HG03571 (cell line): ENCODE measurements around the gene AFAP1.
"Not testable (repeated sequence)": the region's sequence is repeated elsewhere in the genome, so short reads cannot be mapped to it uniquely, and the experiment has no call there.

Source experiments
- ATAC-seq: cut with Tn5 transposase; IDR thresholded peaks from one replicate; pipeline ENCODE4 v1.9.1; 2021; ENCODE audit not compliant: unreplicated experiment

Gene AFAP1

DNA sequence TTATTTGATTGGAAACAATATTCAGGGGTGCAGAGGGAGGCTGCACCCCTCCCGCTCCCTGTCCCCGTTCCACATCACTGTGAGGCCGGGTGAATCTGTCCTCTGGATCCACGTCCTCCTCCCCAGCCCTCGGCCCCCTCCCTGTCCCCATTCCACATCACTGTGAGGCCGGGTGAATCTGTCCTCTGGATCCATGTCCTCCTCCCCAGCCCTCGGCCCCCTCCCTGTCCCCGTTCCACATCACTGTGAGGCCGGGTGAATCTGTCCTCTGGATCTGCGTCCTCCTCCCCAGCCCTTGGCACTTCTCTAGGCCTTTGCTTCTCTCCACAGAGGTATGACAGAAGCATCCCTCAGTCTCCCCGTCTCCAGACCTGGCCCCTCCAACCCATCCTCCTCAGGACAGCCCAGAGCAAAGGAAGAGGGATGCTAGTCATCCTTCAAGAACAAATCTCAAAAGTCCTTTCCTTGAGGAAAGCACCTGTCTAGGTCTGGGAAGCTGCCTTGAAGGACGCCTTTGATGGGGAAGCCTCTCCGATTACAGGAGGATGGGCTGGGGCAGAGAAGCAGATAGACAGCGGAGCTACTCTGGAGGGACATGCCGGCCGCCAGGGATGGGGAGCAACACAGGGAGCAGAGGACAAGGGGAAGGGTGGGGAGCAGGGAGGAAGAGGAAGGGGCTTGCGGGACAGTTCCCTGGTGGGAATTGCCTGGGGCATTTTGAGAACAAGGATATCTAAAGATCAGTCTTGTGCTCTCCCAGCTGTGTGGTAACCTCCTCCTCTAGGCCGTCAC is 10.8 kb upstream of the AFAP1 start:
- ATAC-seq = no peak

- ATAC-seq = no peak
These were observed 10.1 kb upstream of the AFAP1 start for GRCh38 chr4:7949759-7950158.

GRCh38 chr4:7947927-7948326 is 8.3 kb upstream of the AFAP1 start:
- no peak for ATAC-seq

- no peak for ATAC-seq
These were observed 6.2 kb upstream of the AFAP1 start for GRCh38 chr4:7945709-7946380.

DNA sequence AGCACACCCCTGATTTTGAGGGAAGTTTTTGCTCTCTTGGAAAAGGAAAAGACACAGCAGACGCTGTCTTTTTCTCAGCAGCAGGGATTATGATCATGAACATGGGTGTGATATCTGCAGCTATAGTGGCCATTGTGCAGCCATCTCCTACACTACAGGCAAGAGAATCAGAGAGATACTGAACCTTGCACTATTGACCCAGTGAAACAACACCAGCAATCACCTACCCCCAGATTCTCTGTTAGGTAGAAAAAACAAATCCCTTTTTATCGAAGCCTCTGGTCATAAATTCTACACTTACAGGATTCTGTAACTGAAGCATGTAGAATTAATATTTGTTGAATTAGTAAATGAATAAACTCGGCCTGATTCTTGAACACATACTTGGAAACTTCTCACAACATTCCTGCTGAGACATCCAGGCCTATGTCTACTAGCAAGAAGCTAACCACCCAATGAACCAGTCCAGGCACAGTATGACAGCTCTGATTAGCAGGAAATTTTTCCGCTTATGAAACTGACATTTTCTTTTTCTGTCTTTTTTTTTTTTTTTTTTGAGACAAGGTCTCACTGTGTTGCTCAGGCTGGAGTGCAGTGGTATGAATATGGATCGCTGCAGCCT is 5.0 kb upstream of the AFAP1 start:
- ATAC-seq = no peak

DNA sequence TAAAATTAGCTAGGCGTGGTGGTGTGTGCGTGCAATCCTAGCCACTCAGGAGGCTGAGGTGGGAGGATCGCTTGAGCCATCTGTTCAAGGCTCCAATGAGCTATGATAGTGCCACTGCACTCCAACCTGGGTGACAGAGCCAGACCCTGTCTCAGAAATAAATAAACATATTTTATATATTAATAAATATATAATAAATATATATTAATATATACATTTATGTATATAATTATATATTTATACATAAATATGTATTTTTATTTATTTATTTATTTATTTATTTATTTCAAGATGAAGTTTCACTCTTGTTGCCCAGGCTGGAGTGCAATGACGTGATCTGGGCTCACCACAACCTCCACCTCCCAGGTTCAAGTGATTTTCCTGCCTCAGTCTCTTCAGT is 4.0 kb upstream of the AFAP1 start:
- ATAC-seq = not testable (repeated sequence)

DNA sequence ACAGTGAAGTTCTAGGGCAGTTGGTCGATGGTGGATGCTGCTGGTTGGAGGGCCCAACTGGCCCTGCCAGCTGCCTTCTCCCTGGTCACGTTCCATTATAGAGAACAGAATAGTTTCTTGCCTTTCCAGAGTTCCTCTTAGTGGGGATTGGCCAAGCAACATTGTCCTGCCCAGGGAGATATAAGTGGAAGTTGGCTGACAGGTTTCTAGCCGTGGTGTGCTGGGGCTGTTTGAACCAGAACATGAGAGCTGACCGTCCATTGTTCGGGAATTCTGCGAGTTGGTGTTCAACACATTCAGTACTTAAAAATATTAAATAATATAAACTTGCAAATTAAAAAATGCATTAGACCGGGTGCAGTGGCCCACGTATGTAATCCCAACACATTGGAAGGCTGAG is 3.5 kb upstream of the AFAP1 start:
- ATAC-seq = no peak

DNA sequence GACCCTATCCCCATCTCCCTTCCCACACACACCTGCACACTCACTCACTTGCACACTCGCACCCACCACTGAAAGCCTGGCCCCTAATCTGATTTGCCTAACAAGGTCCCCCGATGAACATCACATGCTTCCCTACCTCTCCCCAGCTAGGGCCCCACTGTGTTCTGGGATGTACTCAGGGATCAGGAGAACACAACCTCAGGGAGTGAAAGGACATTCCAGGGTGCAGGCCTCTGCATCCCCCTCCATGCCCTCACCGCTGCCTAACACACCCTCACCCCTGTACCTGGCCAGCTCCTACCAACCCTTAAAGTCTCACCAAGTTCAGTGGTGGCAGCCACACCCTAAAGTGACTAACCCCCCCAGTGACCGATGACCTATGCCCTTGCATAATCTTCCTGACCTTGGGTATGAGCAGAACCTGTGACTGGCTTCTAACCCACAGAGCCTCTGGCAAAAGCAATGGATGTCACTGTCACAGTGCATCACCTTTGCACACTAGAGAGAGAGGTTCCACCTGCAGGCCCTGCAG is 2.4 kb upstream of the AFAP1 start:
- no peak for ATAC-seq

- ATAC-seq = no peak
These were observed 1.7 kb upstream of the AFAP1 start for GRCh38 chr4:7941111-7941964.

DNA sequence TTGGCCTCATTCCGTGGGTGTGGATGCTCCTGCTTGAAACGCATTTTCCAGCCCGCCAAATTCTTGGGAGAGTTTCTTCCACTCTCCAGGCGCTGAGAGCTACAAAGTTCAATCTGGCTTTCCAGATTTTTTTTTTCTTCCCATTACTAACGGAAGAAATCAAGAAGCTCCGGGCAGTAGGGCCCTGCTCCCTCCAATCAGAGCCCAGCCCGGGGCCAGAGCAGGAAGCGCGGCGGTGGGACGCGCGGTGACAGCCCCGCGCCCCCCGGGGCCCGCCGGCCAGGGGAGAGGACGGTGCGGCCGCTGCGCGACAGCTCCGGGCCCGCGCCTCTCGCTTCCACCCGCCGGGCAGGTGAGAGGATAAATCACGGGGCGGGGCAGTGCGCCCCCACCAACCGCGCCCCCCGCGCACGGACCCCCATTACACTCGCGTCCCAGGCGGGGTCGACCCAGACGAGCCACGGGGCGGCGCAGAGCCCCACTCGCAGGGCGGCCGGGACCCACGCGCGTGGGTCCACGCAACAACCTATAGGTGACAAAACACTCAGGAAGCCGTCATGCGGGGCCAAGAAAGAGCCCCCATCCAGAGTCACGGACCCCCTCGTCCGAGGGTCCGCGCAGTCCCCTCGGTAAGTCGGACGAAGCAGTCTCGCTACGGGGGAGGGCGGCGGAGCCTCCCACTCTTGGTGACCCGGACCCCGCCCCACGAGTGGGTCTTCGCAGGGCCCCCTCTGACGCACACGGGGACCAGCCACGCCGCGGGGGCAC is 868 bp downstream of the AFAP1 start:
- ATAC-seq = no peak

- no peak for ATAC-seq
These were observed 1.4 kb downstream of the AFAP1 start for GRCh38 chr4:7938266-7938608.

- ATAC-seq = no peak
These were observed 2.7 kb downstream of the AFAP1 start for GRCh38 chr4:7937006-7937405.

DNA sequence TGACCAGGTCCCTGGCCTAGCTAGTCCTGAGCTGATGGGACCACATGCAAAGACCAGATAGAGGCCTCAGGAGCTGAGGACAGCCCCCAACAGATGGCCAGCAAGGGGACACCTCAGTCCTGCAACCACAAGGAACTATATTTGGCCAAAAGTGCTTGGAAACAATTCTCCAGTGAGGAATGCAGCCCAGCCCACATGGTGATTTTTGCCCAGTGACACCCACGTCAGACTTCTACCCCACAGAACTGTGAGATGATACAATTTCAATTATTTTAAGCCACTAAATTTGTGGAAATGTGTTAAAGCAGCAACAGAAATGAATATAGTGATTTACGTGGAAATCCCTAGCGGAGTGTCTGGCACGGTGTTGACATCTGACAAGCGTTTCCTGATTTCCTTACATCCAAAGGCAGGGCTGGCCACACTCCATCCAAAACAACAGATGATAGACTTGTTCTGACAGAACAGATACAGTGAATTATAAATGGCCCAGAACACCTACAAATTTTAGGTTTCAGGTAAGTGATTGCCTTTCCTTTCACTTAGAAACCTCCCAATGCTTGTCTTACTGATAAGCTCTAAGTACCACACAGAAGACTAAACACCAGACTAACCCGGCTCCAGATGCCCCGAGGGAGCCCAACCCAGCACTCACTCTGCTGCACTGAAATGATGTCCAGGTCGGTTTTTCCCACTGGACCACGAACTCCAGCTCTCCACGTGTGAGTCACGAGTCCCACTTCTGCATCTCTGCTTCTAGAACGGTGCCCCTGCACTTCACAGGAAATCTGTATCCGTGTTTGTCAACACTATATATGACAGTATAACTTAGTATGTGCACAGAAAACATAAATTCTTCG is 5.8 kb downstream of the AFAP1 start:
- ATAC-seq = no peak

- no peak for ATAC-seq
These were observed 7.4 kb downstream of the AFAP1 start for GRCh38 chr4:7932287-7932686.

DNA sequence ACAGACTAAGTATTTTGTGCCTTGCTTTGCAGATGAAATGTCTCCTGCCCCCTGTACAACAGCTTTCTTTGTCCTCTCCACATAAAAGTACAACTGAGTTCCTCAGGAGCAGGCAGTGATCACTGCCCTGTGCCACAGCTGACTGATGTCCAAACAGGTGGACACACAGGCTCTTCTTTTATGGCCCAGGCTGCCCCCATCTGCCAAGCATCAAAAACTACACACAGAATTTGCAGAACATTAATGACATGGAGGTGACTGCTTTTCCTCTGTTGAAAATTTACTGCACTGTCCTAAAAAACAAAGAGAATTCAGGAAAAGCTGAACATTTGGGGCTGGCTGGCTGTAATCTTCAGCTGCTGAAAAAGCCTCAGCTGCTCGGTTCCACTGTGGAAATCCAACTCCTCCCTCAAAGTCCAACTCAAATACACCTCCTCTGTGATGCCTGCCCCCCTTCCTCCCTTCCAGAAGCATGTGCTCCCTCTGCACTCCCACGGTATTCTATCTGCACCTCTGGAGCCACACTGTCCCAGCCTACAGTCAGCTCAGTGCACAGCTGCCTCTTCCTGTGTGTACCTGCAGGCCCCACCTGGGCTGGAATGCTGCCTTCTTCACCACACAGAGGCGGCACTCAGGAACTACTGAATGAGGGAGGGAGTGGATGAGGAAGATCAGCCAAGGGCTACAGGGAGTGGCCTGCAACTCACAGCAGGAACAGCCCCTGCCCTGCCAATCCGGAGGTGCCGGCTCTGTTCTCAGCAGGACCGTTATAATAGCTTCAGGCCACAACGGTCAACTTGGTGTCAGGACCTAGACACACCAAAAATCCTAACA is 10.3 kb downstream of the AFAP1 start:
- no peak for ATAC-seq

DNA sequence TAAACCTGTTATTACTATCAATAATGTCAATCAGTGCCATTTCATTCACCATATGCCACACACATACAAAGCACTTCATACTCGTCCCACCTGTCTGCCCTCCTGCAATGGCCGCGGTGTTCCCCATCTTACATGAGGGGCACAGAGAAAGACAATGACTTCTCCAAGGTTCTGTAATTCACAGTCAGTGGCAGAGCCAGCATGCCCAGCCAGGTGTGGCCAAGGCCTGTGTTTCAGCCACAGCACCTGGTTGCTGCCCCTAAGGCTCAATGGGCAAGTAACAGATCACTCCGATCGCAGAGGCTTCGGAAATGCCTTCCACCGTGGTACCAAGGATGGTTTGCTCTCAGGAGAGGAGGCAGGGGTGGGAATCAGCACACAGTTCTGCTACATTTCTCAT is 10.9 kb downstream of the AFAP1 start:
- ATAC-seq = no peak

DNA sequence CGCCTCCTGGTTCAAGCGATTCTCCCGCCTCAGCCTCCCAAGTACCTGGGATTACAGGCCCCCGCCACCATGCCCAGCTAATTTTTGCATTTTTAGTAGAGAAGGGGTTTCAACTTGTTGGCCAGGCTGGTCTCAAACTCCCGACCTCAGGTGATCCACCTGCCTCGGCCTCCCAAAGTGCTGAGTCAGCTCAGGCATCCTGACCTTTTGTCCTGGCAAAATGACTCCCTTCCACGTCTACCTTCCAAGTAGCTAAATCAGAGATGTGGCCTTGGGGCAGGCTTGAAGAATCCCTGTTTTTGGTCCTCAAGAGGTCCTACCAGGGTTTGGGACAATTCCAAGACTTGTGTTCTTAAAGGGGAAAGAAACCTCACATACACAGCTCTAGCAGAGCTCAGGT is 12.8 kb downstream of the AFAP1 start:
- ATAC-seq = no peak

GRCh38 chr4:7924570-7924969 is 15.1 kb downstream of the AFAP1 start:
- ATAC-seq = no peak

DNA sequence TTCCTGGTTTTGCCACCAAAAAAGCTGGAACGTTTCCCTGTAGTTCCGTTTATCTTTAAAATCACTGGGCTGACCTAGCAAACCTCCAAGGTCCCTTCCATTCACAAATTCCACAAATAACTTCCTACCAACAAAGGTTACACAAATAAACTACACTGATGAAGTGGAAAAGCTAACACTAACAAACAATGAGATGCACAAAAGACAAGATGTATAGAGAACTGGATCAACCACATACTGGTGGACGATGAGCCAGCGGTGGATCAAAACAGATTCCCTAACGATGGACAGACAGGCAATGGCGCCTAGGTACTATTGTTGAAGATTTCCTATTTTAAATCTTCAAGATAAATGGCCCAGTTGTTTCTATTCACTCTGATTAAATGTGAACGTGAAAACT is 15.5 kb downstream of the AFAP1 start:
- ATAC-seq = no peak
